ENCODE data around the gene VEPH1. TPM values are rescaled to one million over a fixed set of nuclear protein-coding genes. Genes with fewer than 3 reads are reported as not detected.

The VEPH1 gene
- polyA plus RNA-seq, 1 experiment, result 17.9 TPM

- DNase-seq (ENCODE audit: low read depth), result no peak
- Histone ChIP-seq H3K4me3 (ENCODE audit: low read depth, low read length) (no peak overlapping the region), H3K36me3 (ENCODE audit: control insufficient read depth, insufficient read depth, low read length) (no peaks in the 10 kb centered on the region), H3K27me3 (ENCODE audit: control insufficient read depth, insufficient read depth, low read length) (no peaks in the 10 kb centered on the region)
- ChIA-PET CTCF (interaction anchor here (0.9 kb wide), 1 partner anchor 10 kb away, joined by 3 read pairs; no protein-coding TSS in a partner anchor), POLR2A (no interaction called here)
- TF ChIP-seq CTCF (IDR thresholded peaks at IDR 0.05; ENCODE audit: insufficient read depth, low read depth, low read length), result no peak
Measured at GRCh38 chr3:157407769-157408168, 95.4 kb downstream of the VEPH1 start.

GRCh38 chr3:157406394-157406793 lies 96.8 kb downstream of the VEPH1 start:
- ChIA-PET CTCF (interaction anchor here (0.9 kb wide), 1 partner anchor 9 kb away, joined by 3 read pairs; no protein-coding TSS in a partner anchor), POLR2A (no interaction called here)
- no peaks in the 10 kb centered on the region for H3K36me3 ChIP-seq (ENCODE audit: control insufficient read depth, insufficient read depth, low read length)
- H3K4me3 ChIP-seq (ENCODE audit: low read depth, low read length), result no peak overlapping the region
- H3K27me3 ChIP-seq (ENCODE audit: control insufficient read depth, insufficient read depth, low read length), result no peaks in the 10 kb centered on the region
- no peak for TF ChIP-seq CTCF (IDR thresholded peaks at IDR 0.05; ENCODE audit: insufficient read depth, low read depth, low read length)
- no peak for DNase-seq (ENCODE audit: low read depth)

- Histone ChIP-seq H3K4me3 (ENCODE audit: low read depth, low read length) (no peak overlapping the region), H3K36me3 (ENCODE audit: control insufficient read depth, insufficient read depth, low read length) (no peaks in the 10 kb centered on the region), H3K27me3 (ENCODE audit: control insufficient read depth, insufficient read depth, low read length) (no peaks in the 10 kb centered on the region)
- CTCF ChIA-PET, result interaction anchor here (0.8 to 1.2 kb wide), 3 partner anchors 10 to 22 kb away, joined by 3 to 4 read pairs (median 3); no protein-coding TSS in a partner anchor
- POLR2A ChIA-PET, result no interaction called here
- DNase-seq (ENCODE audit: low read depth), result no peak
- TF ChIP-seq CTCF (IDR thresholded peaks at IDR 0.05; ENCODE audit: insufficient read depth, low read depth, low read length), result no peak
Measured at GRCh38 chr3:157405457-157405856, 97.8 kb downstream of the VEPH1 start.

- POLR2A ChIA-PET, result no interaction called here
- CTCF ChIA-PET, result interaction anchor here (0.8 to 1.2 kb wide), 2 partner anchors 10 to 21 kb away, joined by 3 to 4 read pairs; no protein-coding TSS in a partner anchor
- Histone ChIP-seq H3K36me3 (ENCODE audit: control insufficient read depth, insufficient read depth, low read length) (no peaks in the 10 kb centered on the region), H3K4me3 (ENCODE audit: low read depth, low read length) (no peak overlapping the region), H3K27me3 (ENCODE audit: control insufficient read depth, insufficient read depth, low read length) (no peaks in the 10 kb centered on the region)
- TF ChIP-seq CTCF (IDR thresholded peaks at IDR 0.05; ENCODE audit: insufficient read depth, low read depth, low read length), result no peak
- no peak for DNase-seq (ENCODE audit: low read depth)
Measured at GRCh38 chr3:157404381-157404780, 98.8 kb downstream of the VEPH1 start.

- no peak for TF ChIP-seq CTCF (IDR thresholded peaks at IDR 0.05; ENCODE audit: insufficient read depth, low read depth, low read length)
- ChIA-PET POLR2A (no interaction called here), CTCF (no interaction called here)
- DNase-seq (ENCODE audit: low read depth), result no peak
- Histone ChIP-seq H3K4me3 (ENCODE audit: low read depth, low read length) (no peak overlapping the region), H3K27me3 (ENCODE audit: control insufficient read depth, insufficient read depth, low read length) (no peaks in the 10 kb centered on the region), H3K36me3 (ENCODE audit: control insufficient read depth, insufficient read depth, low read length) (no peaks in the 10 kb centered on the region)
Measured at GRCh38 chr3:157398598-157398997, 104.6 kb downstream of the VEPH1 start.
